GM10266 (cell line): ENCODE data around the gene UPP1.
A peak's percentile ranks its signal among the peaks of the same experiment; 100 is the strongest.
"Not testable (repeated sequence)": the region's sequence is repeated elsewhere in the genome, so short reads cannot be mapped to it uniquely, and the experiment has no call there.

Experiments
- DNase-seq: peaks from one replicate; pipeline ENCODE4 v3.0.0; 2012; ENCODE audit errors: extremely low spot score
- CTCF ChIP-seq: IDR thresholded peaks from 2 replicates; pipeline ENCODE4 v1.5.1; 2012; ENCODE audit warnings: mild to moderate bottlenecking, low read depth; ENCODE audit not compliant: control insufficient read depth, insufficient read depth; ENCODE audit errors: missing control alignments

The UPP1 gene

GRCh38 chr7:48074204-48074654, 14.8 kb upstream of the UPP1 start:
- no peak for DNase-seq
- no peak for TF ChIP-seq CTCF

GRCh38 chr7:48077423-48077822, 11.6 kb upstream of the UPP1 start:
- DNase-seq = no peak
- no peak for TF ChIP-seq CTCF

GRCh38 chr7:48078470-48078869, 10.6 kb upstream of the UPP1 start:
- no peak for DNase-seq
- no peak for TF ChIP-seq CTCF

- DNase-seq = not testable (repeated sequence)
Observed at GRCh38 chr7:48082378-48082777, 6.7 kb upstream of the UPP1 start.

GRCh38 chr7:48083114-48083830, 5.8 kb upstream of the UPP1 start:
- DNase-seq = no peak
- no peak for TF ChIP-seq CTCF

GRCh38 chr7:48084727-48085432, 4.2 kb upstream of the UPP1 start:
- TF ChIP-seq CTCF = no peak
- peak; percentile 80 for DNase-seq

- no peak for TF ChIP-seq CTCF
- DNase-seq = no peak
Observed at GRCh38 chr7:48085433-48085791, 3.7 kb upstream of the UPP1 start.
